Measurements from ENCODE around the gene UNC13D.
A peak's percentile ranks its signal among the peaks of the same experiment; 100 is the strongest.
"Not testable (repeated sequence)": the region's sequence is repeated elsewhere in the genome, so short reads cannot be mapped to it uniquely, and the experiment has no call there.

Gene UNC13D

GRCh38 chr17:75843577-75844529 is at the start of gene UNC13D:
UNC13D (minus strand) TSS chr17:75844404; CDS start chr17:75844337, 67 bp downstream.
- H3K4me1 ChIP-seq (ENCODE audit: control insufficient read depth in 1 of 2, insufficient read depth in 2 of 2, low read length in 2 of 2): peaks cover 13 to 24% of the 10 kb centered on the region in 2 donors
- H3K9me3 ChIP-seq (ENCODE audit: control insufficient read depth in 1 of 2, low read length in 2 of 2): no peaks in the 10 kb centered on the region
- H3K36me3 ChIP-seq (ENCODE audit: control insufficient read depth in 1 of 2, insufficient read depth in 2 of 2, low read length in 2 of 2): peaks cover 19 to 39% of the 10 kb centered on the region in 2 donors
- no peaks in the 10 kb centered on the region for H3K27me3 ChIP-seq (ENCODE audit: low read depth, low read length)
- H3K4me3 ChIP-seq (ENCODE audit: low read depth in 1 of 2, low read length in 2 of 2): peak within 1 kb of the TSS; percentile 26 to 30
- H3K27ac ChIP-seq (ENCODE audit: low read length): peak within 1 kb of the TSS; percentile 51

GRCh38 chr17:75893305-75894048 is 49.3 kb upstream of the UNC13D start:
- H3K36me3 ChIP-seq (ENCODE audit: control insufficient read depth in 1 of 2, insufficient read depth in 2 of 2, low read length in 2 of 2): peaks cover 5 to 40% of the 10 kb centered on the region in 2 donors
- no peaks in the 10 kb centered on the region for H3K9me3 ChIP-seq (ENCODE audit: control insufficient read depth in 1 of 2, low read length in 2 of 2)
- no peaks in the 10 kb centered on the region for H3K27me3 ChIP-seq (ENCODE audit: low read depth, low read length)
- H3K4me3 ChIP-seq (ENCODE audit: low read depth in 1 of 2, low read length in 2 of 2): no peak overlapping the region
- no peak overlapping the region for H3K27ac ChIP-seq (ENCODE audit: low read length)
- H3K4me1 ChIP-seq (ENCODE audit: control insufficient read depth in 1 of 2, insufficient read depth in 2 of 2, low read length in 2 of 2): peaks cover 14 to 34% of the 10 kb centered on the region in 2 donors

- Histone ChIP-seq H3K4me1 (ENCODE audit: control insufficient read depth in 1 of 2, insufficient read depth in 2 of 2, low read length in 2 of 2) (peaks cover 11 to 31% of the 10 kb centered on the region in 2 donors), H3K9me3 (ENCODE audit: control insufficient read depth in 1 of 2, low read length in 2 of 2) (no peaks in the 10 kb centered on the region), H3K36me3 (ENCODE audit: control insufficient read depth in 1 of 2, insufficient read depth in 2 of 2, low read length in 2 of 2) (peaks cover 5 to 35% of the 10 kb centered on the region in 2 donors), H3K27me3 (ENCODE audit: low read depth, low read length) (no peaks in the 10 kb centered on the region), H3K27ac (ENCODE audit: low read length) (no peak overlapping the region), H3K4me3 (ENCODE audit: low read depth in 1 of 2, low read length in 2 of 2) (no peak overlapping the region)
Measured at GRCh38 chr17:75892556-75893224, 48.5 kb upstream of the UNC13D start.

- H3K27me3 ChIP-seq (ENCODE audit: low read depth, low read length): no peaks in the 10 kb centered on the region
- H3K36me3 ChIP-seq (ENCODE audit: control insufficient read depth in 1 of 2, insufficient read depth in 2 of 2, low read length in 2 of 2): peaks cover 5 to 35% of the 10 kb centered on the region in 2 donors
- no peaks in the 10 kb centered on the region for H3K9me3 ChIP-seq (ENCODE audit: control insufficient read depth in 1 of 2, low read length in 2 of 2)
- no peak overlapping the region for H3K27ac ChIP-seq (ENCODE audit: low read length)
- no peak overlapping the region for H3K4me3 ChIP-seq (ENCODE audit: low read depth in 1 of 2, low read length in 2 of 2)
- H3K4me1 ChIP-seq (ENCODE audit: control insufficient read depth in 1 of 2, insufficient read depth in 2 of 2, low read length in 2 of 2): peaks cover 10 to 23% of the 10 kb centered on the region in 2 donors
Measured at GRCh38 chr17:75891605-75892555, 47.7 kb upstream of the UNC13D start.

- no peak overlapping the region for H3K27ac ChIP-seq (ENCODE audit: low read length)
- H3K4me3 ChIP-seq (ENCODE audit: low read depth in 1 of 2, low read length in 2 of 2): no peak overlapping the region
- peaks cover 5 to 35% of the 10 kb centered on the region in 2 donors for H3K36me3 ChIP-seq (ENCODE audit: control insufficient read depth in 1 of 2, insufficient read depth in 2 of 2, low read length in 2 of 2)
- H3K9me3 ChIP-seq (ENCODE audit: control insufficient read depth in 1 of 2, low read length in 2 of 2): no peaks in the 10 kb centered on the region
- no peaks in the 10 kb centered on the region for H3K27me3 ChIP-seq (ENCODE audit: low read depth, low read length)
- H3K4me1 ChIP-seq (ENCODE audit: control insufficient read depth in 1 of 2, insufficient read depth in 2 of 2, low read length in 2 of 2): peaks cover 10 to 23% of the 10 kb centered on the region in 2 donors
Measured at GRCh38 chr17:75891022-75891604, 46.9 kb upstream of the UNC13D start.

- Histone ChIP-seq H3K36me3 (ENCODE audit: control insufficient read depth in 1 of 2, insufficient read depth in 2 of 2, low read length in 2 of 2) (peaks cover 5 to 35% of the 10 kb centered on the region in 2 donors), H3K27me3 (ENCODE audit: low read depth, low read length) (no peaks in the 10 kb centered on the region), H3K9me3 (ENCODE audit: control insufficient read depth in 1 of 2, low read length in 2 of 2) (no peaks in the 10 kb centered on the region), H3K4me3 (ENCODE audit: low read depth in 1 of 2, low read length in 2 of 2) (no peak overlapping the region), H3K4me1 (ENCODE audit: control insufficient read depth in 1 of 2, insufficient read depth in 2 of 2, low read length in 2 of 2) (peaks cover 0 to 9% of the 10 kb centered on the region in 2 donors), H3K27ac (ENCODE audit: low read length) (no peak overlapping the region)
Measured at GRCh38 chr17:75889454-75889853, 45.2 kb upstream of the UNC13D start.

GRCh38 chr17:75888484-75888883 is 44.3 kb upstream of the UNC13D start:
- no peaks in the 10 kb centered on the region for H3K9me3 ChIP-seq (ENCODE audit: control insufficient read depth in 1 of 2, low read length in 2 of 2)
- no peak overlapping the region for H3K4me3 ChIP-seq (ENCODE audit: low read depth in 1 of 2, low read length in 2 of 2)
- peaks cover 5 to 35% of the 10 kb centered on the region in 2 donors for H3K36me3 ChIP-seq (ENCODE audit: control insufficient read depth in 1 of 2, insufficient read depth in 2 of 2, low read length in 2 of 2)
- H3K27me3 ChIP-seq (ENCODE audit: low read depth, low read length): no peaks in the 10 kb centered on the region
- peaks cover 0 to 5% of the 10 kb centered on the region in 2 donors for H3K4me1 ChIP-seq (ENCODE audit: control insufficient read depth in 1 of 2, insufficient read depth in 2 of 2, low read length in 2 of 2)
- H3K27ac ChIP-seq (ENCODE audit: low read length): no peak overlapping the region

GRCh38 chr17:75885860-75886259 is 41.7 kb upstream of the UNC13D start:
- not testable (repeated sequence) for H3K4me1 ChIP-seq (ENCODE audit: control insufficient read depth in 1 of 2, insufficient read depth in 2 of 2, low read length in 2 of 2); H3K4me3 ChIP-seq (ENCODE audit: low read depth in 1 of 2, low read length in 2 of 2); H3K27ac ChIP-seq (ENCODE audit: low read length); H3K9me3 ChIP-seq (ENCODE audit: control insufficient read depth in 1 of 2, low read length in 2 of 2); H3K27me3 ChIP-seq (ENCODE audit: low read depth, low read length)
- peaks cover 0 to 16% of the 10 kb centered on the region in 2 donors for H3K36me3 ChIP-seq (ENCODE audit: control insufficient read depth in 1 of 2, insufficient read depth in 2 of 2, low read length in 2 of 2)

- Histone ChIP-seq H3K27ac (ENCODE audit: low read length) (no peak overlapping the region), H3K9me3 (ENCODE audit: control insufficient read depth in 1 of 2, low read length in 2 of 2) (no peaks in the 10 kb centered on the region), H3K4me1 (ENCODE audit: control insufficient read depth in 1 of 2, insufficient read depth in 2 of 2, low read length in 2 of 2) (no peaks in the 10 kb centered on the region), H3K27me3 (ENCODE audit: low read depth, low read length) (no peaks in the 10 kb centered on the region), H3K4me3 (ENCODE audit: low read depth in 1 of 2, low read length in 2 of 2) (no peak overlapping the region), H3K36me3 (ENCODE audit: control insufficient read depth in 1 of 2, insufficient read depth in 2 of 2, low read length in 2 of 2) (peaks cover 0 to 11% of the 10 kb centered on the region in 2 donors)
Measured at GRCh38 chr17:75885431-75885830, 41.2 kb upstream of the UNC13D start.
